ENCODE results near the gene NMT2.
"Not testable (repeated sequence)": the region's sequence is repeated elsewhere in the genome, so short reads cannot be mapped to it uniquely, and the experiment has no call there.

Gene NMT2

DNA sequence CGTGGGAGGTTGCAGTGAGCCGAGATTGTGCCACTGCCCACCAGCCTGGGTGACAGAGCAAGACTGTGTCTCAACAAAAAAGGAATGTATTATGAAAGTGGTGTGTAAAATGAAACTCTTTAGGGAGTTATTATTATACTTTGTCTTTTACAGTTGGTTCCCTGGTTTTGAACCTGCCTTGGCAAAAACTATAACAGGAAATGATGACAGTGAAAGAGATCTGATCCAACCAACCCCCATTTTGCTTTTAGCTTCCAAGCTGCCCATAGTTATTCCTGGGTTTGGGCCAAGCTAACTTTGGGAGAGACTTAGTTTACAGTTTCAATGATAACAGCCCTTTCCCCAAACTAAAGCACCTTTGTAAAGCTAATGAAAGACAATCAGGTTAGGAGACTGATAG is 34.1 kb upstream of the NMT2 start:
- no peak overlapping the region for H3K9ac ChIP-seq (ENCODE audit: low read length)

DNA sequence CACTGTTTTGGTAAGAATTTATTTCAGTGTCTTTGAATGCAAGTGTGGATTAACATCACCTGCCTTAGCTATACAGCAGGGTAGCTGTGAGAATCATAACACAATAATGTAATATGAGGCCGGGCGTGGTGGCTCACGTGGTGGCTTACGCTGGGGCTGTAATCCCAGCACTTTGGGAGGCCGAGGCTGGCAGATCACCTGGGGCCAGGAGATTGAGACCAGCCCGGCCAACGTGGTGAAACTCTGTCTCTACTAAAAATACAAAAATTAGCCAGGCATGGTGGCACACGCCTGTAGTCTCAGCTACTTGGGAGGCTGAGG is 33.8 kb upstream of the NMT2 start:
- H3K4me3 ChIP-seq (ENCODE audit: low read length); H3K9me3 ChIP-seq (ENCODE audit: insufficient read depth, low read length); H4K20me1 ChIP-seq (ENCODE audit: insufficient read depth, low read length); H3K4me1 ChIP-seq (ENCODE audit: low read length); H3K27ac ChIP-seq (ENCODE audit: low read length); H3K27me3 ChIP-seq (ENCODE audit: low read depth, low read length); H2AFZ ChIP-seq (ENCODE audit: low read depth, low read length); H3K36me3 ChIP-seq (replicated peaks; ENCODE audit: low read depth, low read length); H3K4me2 ChIP-seq (ENCODE audit: low read length); H3K9ac ChIP-seq (ENCODE audit: low read length); H3K79me2 ChIP-seq (ENCODE audit: low read length): not testable (repeated sequence)

More for the DNA sequence above, 34.1 kb upstream of the NMT2 start:
- Histone ChIP-seq H3K27me3 (ENCODE audit: low read depth, low read length) (no peaks in the 10 kb centered on the region), H3K4me1 (ENCODE audit: low read length) (no peaks in the 10 kb centered on the region), H3K36me3 (replicated peaks; ENCODE audit: low read depth, low read length) (no peaks in the 10 kb centered on the region), H3K9me3 (ENCODE audit: insufficient read depth, low read length) (no peaks in the 10 kb centered on the region), H3K4me2 (ENCODE audit: low read length) (no peak overlapping the region), H3K79me2 (ENCODE audit: low read length) (no peaks in the 10 kb centered on the region), H4K20me1 (ENCODE audit: insufficient read depth, low read length) (no peaks in the 10 kb centered on the region), H2AFZ (ENCODE audit: low read depth, low read length) (no peak overlapping the region), H3K27ac (ENCODE audit: low read length) (no peak overlapping the region), H3K4me3 (ENCODE audit: low read length) (no peak overlapping the region)
- no peak for TF ChIP-seq EZH2phosphoT487 (IDR thresholded peaks at IDR 0.05; ENCODE audit: low read depth)
- TF ChIP-seq, protein P1, sequence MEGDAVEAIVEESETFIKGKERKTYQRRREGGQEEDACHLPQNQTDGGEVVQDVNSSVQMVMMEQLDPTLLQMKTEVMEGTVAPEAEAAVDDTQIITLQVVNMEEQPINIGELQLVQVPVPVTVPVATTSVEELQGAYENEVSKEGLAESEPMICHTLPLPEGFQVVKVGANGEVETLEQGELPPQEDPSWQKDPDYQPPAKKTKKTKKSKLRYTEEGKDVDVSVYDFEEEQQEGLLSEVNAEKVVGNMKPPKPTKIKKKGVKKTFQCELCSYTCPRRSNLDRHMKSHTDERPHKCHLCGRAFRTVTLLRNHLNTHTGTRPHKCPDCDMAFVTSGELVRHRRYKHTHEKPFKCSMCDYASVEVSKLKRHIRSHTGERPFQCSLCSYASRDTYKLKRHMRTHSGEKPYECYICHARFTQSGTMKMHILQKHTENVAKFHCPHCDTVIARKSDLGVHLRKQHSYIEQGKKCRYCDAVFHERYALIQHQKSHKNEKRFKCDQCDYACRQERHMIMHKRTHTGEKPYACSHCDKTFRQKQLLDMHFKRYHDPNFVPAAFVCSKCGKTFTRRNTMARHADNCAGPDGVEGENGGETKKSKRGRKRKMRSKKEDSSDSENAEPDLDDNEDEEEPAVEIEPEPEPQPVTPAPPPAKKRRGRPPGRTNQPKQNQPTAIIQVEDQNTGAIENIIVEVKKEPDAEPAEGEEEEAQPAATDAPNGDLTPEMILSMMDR (IDR thresholded peaks at IDR 0.05; ENCODE audit: low read depth, low read length), result no peak

DNA sequence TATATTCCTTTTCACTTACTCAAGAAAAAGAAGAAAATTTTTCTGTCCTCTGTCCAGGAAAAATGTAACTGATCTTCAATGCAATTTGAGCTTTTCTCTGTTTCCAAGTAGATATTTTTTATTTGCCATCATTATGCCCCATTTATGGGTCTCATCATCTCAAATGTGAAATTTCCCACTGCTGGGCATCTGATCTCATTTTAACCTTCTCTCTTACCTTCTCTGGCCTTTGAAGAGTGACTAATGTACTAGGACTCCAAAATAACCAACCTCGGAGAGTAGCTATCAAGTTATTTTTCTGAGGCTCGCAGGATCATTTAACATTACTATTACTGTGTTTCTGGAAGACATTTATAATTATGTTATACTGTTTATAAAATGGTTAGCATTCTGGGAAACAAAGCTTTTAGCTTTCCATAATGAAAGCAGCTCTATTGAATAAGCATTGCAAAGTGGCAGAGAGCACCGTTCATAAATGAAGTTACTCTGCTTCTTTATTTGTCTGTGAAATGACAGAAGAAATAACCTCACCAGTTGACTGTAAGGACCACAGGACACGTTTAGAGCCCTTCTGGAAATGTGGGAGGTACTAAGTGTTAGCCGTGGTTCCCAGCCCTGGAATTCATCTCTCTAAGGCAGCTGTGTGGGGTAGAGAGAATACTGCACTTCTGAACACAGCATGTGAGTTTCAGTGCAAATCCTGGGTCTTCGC is 33.3 kb upstream of the NMT2 start:
- H2AFZ ChIP-seq (ENCODE audit: low read depth, low read length), result no peak overlapping the region
- H3K27ac ChIP-seq (ENCODE audit: low read length), result no peak overlapping the region
- H4K20me1 ChIP-seq (ENCODE audit: insufficient read depth, low read length), result no peaks in the 10 kb centered on the region
- no peaks in the 10 kb centered on the region for H3K4me1 ChIP-seq (ENCODE audit: low read length)
- no peak overlapping the region for H3K4me3 ChIP-seq (ENCODE audit: low read length)
- H3K4me2 ChIP-seq (ENCODE audit: low read length), result no peak overlapping the region
- H3K36me3 ChIP-seq (replicated peaks; ENCODE audit: low read depth, low read length), result no peaks in the 10 kb centered on the region
- no peaks in the 10 kb centered on the region for H3K9me3 ChIP-seq (ENCODE audit: insufficient read depth, low read length)
- TF ChIP-seq, protein P1 (IDR thresholded peaks at IDR 0.05; ENCODE audit: low read depth, low read length), result no peak
- TF ChIP-seq EZH2phosphoT487 (IDR thresholded peaks at IDR 0.05; ENCODE audit: low read depth), result no peak
- no peak overlapping the region for H3K9ac ChIP-seq (ENCODE audit: low read length)
- no peaks in the 10 kb centered on the region for H3K27me3 ChIP-seq (ENCODE audit: low read depth, low read length)
- H3K79me2 ChIP-seq (ENCODE audit: low read length), result no peaks in the 10 kb centered on the region

GRCh38 chr10:15200626-15201025 is 32.1 kb upstream of the NMT2 start:
- H3K4me3 ChIP-seq (ENCODE audit: low read length), result no peak overlapping the region
- no peaks in the 10 kb centered on the region for H3K36me3 ChIP-seq (replicated peaks; ENCODE audit: low read depth, low read length)
- no peak for TF ChIP-seq EZH2phosphoT487 (IDR thresholded peaks at IDR 0.05; ENCODE audit: low read depth)
- TF ChIP-seq, protein P1 (IDR thresholded peaks at IDR 0.05; ENCODE audit: low read depth, low read length), result no peak
- H3K4me1 ChIP-seq (ENCODE audit: low read length), result no peaks in the 10 kb centered on the region; the same call in 1 of the 2 replicates
- no peaks in the 10 kb centered on the region for H4K20me1 ChIP-seq (ENCODE audit: insufficient read depth, low read length)
- no peak overlapping the region for H3K27ac ChIP-seq (ENCODE audit: low read length)
- H3K79me2 ChIP-seq (ENCODE audit: low read length), result no peaks in the 10 kb centered on the region
- H3K9ac ChIP-seq (ENCODE audit: low read length), result no peak overlapping the region
- no peak overlapping the region for H2AFZ ChIP-seq (ENCODE audit: low read depth, low read length)
- no peaks in the 10 kb centered on the region for H3K9me3 ChIP-seq (ENCODE audit: insufficient read depth, low read length)
- no peak overlapping the region for H3K4me2 ChIP-seq (ENCODE audit: low read length)
- H3K27me3 ChIP-seq (ENCODE audit: low read depth, low read length), result no peaks in the 10 kb centered on the region
